IMR-90 (cell line): ENCODE results near the gene MPP4. TPM values are rescaled to one million over a fixed set of nuclear protein-coding genes. Genes with fewer than 3 reads are reported as not detected.

Experiments
- ATAC-seq: fragments of 200-7000 bp; cut with Tn5 transposase; 2 replicates; pipeline ENCODE4 v1.9.1; 2020; ENCODE audit warnings: low read depth, mild to moderate bottlenecking, moderate library complexity
- BruUV-seq: library from RNA; stranded (reverse); fragments of 400-500 nt; replicated peaks from 2 replicates; lab custom pipeline; 2021; lab: Mats Ljungman, UMichigan
- CTCF ChIA-PET: fragments of 300-600 bp; formaldehyde crosslinking; extraction: SDS; loops from one replicate; lab custom pipeline; 2021; ENCODE audit warnings: antibody characterized with exemption; lab: Yijun Ruan, JAX
- POLR2A ChIA-PET: fragments of 300-600 bp; sonication (Branson Sonifier 250); formaldehyde crosslinking; loops from one replicate; lab custom pipeline; 2022; ENCODE audit warnings: antibody characterized with exemption; ENCODE audit not compliant: unreplicated experiment; lab: Charles Lee
- DNase-seq: peaks from one replicate; pipeline ENCODE4 v3.0.0; 2013
- H2AFZ ChIP-seq: replicated peaks from 2 replicates; pipeline ENCODE3; 2013; ENCODE audit warnings: low read length, mild to moderate bottlenecking; ENCODE audit not compliant: poor library complexity
- H2AK5ac ChIP-seq: 2 replicates; pipeline ENCODE4 v1.6.1; 2013; ENCODE audit warnings: low read depth, low read length, inconsistent platforms
- H2AK9ac ChIP-seq: replicated peaks from 2 replicates; pipeline ENCODE3; 2013; ENCODE audit warnings: mild to moderate bottlenecking, low read depth, low read length, moderate library complexity; ENCODE audit not compliant: poor library complexity
- H2BK120ac ChIP-seq: 2 replicates; pipeline ENCODE4 v1.6.1; 2013; ENCODE audit warnings: low read depth, low read length, inconsistent platforms
- H2BK15ac ChIP-seq: 3 replicates; pipeline ENCODE4 v1.6.1; 2013; ENCODE audit warnings: low read depth, low read length, inconsistent platforms
- H2BK20ac ChIP-seq: 2 replicates; pipeline ENCODE4 v1.6.1; 2013; ENCODE audit warnings: low read depth, mild to moderate bottlenecking, inconsistent platforms, low read length, moderate library complexity
- H2BK5ac ChIP-seq: 2 replicates; pipeline ENCODE4 v1.6.1; 2013; ENCODE audit warnings: mild to moderate bottlenecking, low read depth, low read length, inconsistent platforms; ENCODE audit not compliant: poor library complexity, severe bottlenecking
- H3K14ac ChIP-seq: replicated peaks from 2 replicates; pipeline ENCODE4 v1.6.1; 2013; ENCODE audit warnings: low read depth, low read length, inconsistent platforms
- H3K18ac ChIP-seq: 2 replicates; pipeline ENCODE4 v1.6.1; 2013; ENCODE audit warnings: low read depth, low read length, control low read depth
- H3K23ac ChIP-seq: 2 replicates; pipeline ENCODE4 v1.6.1; 2013; ENCODE audit warnings: low read depth, low read length, inconsistent platforms
- H3K27ac ChIP-seq: 2 replicates; pipeline ENCODE4 v1.5.1; 2013; ENCODE audit warnings: mild to moderate bottlenecking, control low read depth, low read length; ENCODE audit not compliant: insufficient read depth
- H3K27me3 ChIP-seq: 2 replicates; pipeline ENCODE4 v1.6.1; 2013; ENCODE audit warnings: low read length; ENCODE audit not compliant: control insufficient read depth, insufficient read depth
- H3K36me3 ChIP-seq: 2 replicates; pipeline ENCODE4 v1.6.1; 2013; ENCODE audit warnings: low read length, mixed read lengths; ENCODE audit not compliant: control insufficient read depth, insufficient read depth
- H3K4ac ChIP-seq: 2 replicates; pipeline ENCODE4 v1.6.1; 2013; ENCODE audit warnings: low read depth, low read length, inconsistent platforms
- H3K4me1 ChIP-seq: 2 replicates; pipeline ENCODE4 v1.6.1; 2013; ENCODE audit warnings: low read length, mixed read lengths; ENCODE audit not compliant: control insufficient read depth, insufficient read depth
- H3K4me2 ChIP-seq: 2 replicates; pipeline ENCODE4 v1.6.1; 2013; ENCODE audit warnings: low read depth, mild to moderate bottlenecking, control low read depth, low read length, moderate library complexity
- H3K4me3 ChIP-seq: 2 replicates; pipeline ENCODE4 v1.5.1; 2013; ENCODE audit warnings: low read depth, mild to moderate bottlenecking, control low read depth, low read length, moderate library complexity; ENCODE audit not compliant: insufficient read depth
- H3K56ac ChIP-seq: 2 replicates; pipeline ENCODE4 v1.6.1; 2013; ENCODE audit warnings: low read length, inconsistent platforms; ENCODE audit not compliant: insufficient read depth; ENCODE audit errors: extremely low read depth
- H3K79me1 ChIP-seq, 2 experiments: 2 replicates each; pipeline ENCODE4 v1.6.1; 2013; ENCODE audit warnings: low read length in 2 of 2, inconsistent platforms in 1 of 2, low read depth in 1 of 2
- H3K9ac ChIP-seq: 2 replicates; pipeline ENCODE4 v1.6.1; 2013; ENCODE audit warnings: low read depth, low read length, control low read depth
- H3K9me1 ChIP-seq: 2 replicates; pipeline ENCODE4 v1.6.1; 2013; ENCODE audit warnings: low read length, inconsistent platforms; ENCODE audit not compliant: insufficient read depth
- H3K9me3 ChIP-seq: 2 replicates; pipeline ENCODE4 v1.6.1; 2013; ENCODE audit warnings: low read length; ENCODE audit not compliant: control insufficient read depth, insufficient read depth
- H4K20me1 ChIP-seq: 2 replicates; pipeline ENCODE4 v1.6.1; 2013; ENCODE audit warnings: low read length, inconsistent platforms; ENCODE audit not compliant: insufficient read depth
- H4K5ac ChIP-seq: 2 replicates; pipeline ENCODE4 v1.6.1; 2013; ENCODE audit warnings: mild to moderate bottlenecking, low read depth, low read length, control low read depth
- H4K8ac ChIP-seq, 2 experiments: 2 replicates each; pipeline ENCODE4 v1.6.1; 2013; ENCODE audit warnings: low read depth in 2 of 2, low read length in 2 of 2, control low read depth in 1 of 2, inconsistent platforms in 1 of 2
- H4K91ac ChIP-seq: 2 replicates; pipeline ENCODE4 v1.6.1; 2013; ENCODE audit warnings: low read depth, low read length, inconsistent platforms; ENCODE audit not compliant: insufficient read depth
- CEBPB ChIP-seq: IDR thresholded peaks from 2 replicates; pipeline ENCODE4 v1.6.1; 2012; ENCODE audit warnings: low read depth, low read length, improper control_type of control experiment
- FOS ChIP-seq: fragments of 150-350 bp; IDR thresholded peaks from 2 replicates; pipeline ENCODE4 v1.6.1; 2016; ENCODE audit warnings: low read depth, low read length
- NFE2L2 ChIP-seq: fragments of 150-350 bp; IDR thresholded peaks from 2 replicates; pipeline ENCODE4 v1.6.1; 2016; ENCODE audit warnings: low read depth, mild to moderate bottlenecking, low read length
- RAD21 ChIP-seq: IDR thresholded peaks from 2 replicates; pipeline ENCODE4 v1.6.1; 2012; ENCODE audit warnings: low read length, improper control_type of control experiment
- WGBS, 2 experiments: methylation state at CpG; one replicate each; pipeline versions ENCODE4 v1.1.5 to v1.1.7; 2013; ENCODE audit warnings: missing lambda C conversion rate in 2 of 2; ENCODE audit not compliant: insufficient read length in 1 of 2; ENCODE audit errors: extremely low coverage in 2 of 2; 5-methylcytosine and 5-hydroxymethylcytosine counted together
- dilution Hi-C: fragments of 300-500 bp; cut with HindIII; formaldehyde crosslinking; loops from one replicate; pipeline ENCODE4 v1.14.3; 2018; ENCODE audit warnings: low sequenced_read_pairs; ENCODE audit not compliant: unreplicated experiment
- in situ Hi-C: fragments of 300-500 bp; cut with MboI; formaldehyde crosslinking; loops from 3 replicates; pipeline ENCODE4 v1.14.3; 2019; ENCODE audit warnings: low sequenced_read_pairs, inconsistent platforms, mixed read lengths
- intact Hi-C: fragments of 100-400 bp; cut with micrococcal nuclease; formaldehyde crosslinking; loops from 2 replicates; pipeline ENCODE4 v1.10.0; 2022
- polyA plus RNA-seq, 3 experiments: library from polyadenylated mRNA; depleted of rRNA; stranded (reverse); fragments of >200 nt; gene quantifications; 2 replicates each; pipeline ENCODE4 v1.2.3, GENCODE V29; 2012; ENCODE audit warnings: low replicate concordance in 1 of 3
- total RNA-seq: library from RNA; depleted of rRNA; stranded (reverse); fragments of >200 nt; gene quantifications from 2 replicates; pipeline ENCODE4 v1.2.3, GENCODE V29; 2012

The MPP4 gene
- total and polyA plus RNA-seq, 2 of the 4 experiments (the other 2 are of a cell fraction): 11.8 to 14.9 TPM

DNA sequence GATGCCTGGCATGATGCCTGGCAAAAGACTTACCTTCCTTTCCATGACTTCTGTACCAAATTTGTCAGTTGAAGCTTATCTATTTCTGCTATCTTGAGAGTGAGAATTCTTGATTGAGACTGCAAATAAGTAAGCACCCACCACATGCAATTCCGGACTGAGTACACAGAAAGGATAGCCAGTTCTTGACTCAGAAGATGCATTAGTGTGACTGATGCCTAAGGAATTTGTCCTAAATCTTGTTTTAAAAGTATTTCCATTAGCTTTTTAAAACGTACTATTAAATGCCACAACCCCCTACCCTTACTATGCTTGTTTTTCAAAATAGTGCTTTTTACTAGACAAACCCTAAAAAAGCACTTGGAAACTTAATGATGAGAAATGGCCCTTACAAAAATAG, 545 bp downstream of the MPP4 start:
- Histone ChIP-seq H3K4me2 (peak overlapping the region; percentile 79; the same call in 1 of the 2 replicates), H3K14ac (peak overlapping the region; percentile 96; the same call in 1 of the 2 replicates), H3K79me1 (peaks cover 0 to 12% of the 10 kb centered on the region in 2 experiments; a peak in 1 of 4 replicates), H2BK15ac (peak overlapping the region; percentile 53; the same call in 2 of the 3 replicates), H3K4me1 (peaks cover 26% of the 10 kb centered on the region), H3K4me3 (no peak overlapping the region), H3K9ac (peak overlapping the region; percentile 38; the same call in 1 of the 2 replicates), H2BK5ac (peak overlapping the region; percentile 99), H3K9me3 (no peaks in the 10 kb centered on the region), H2BK120ac (peak overlapping the region; percentile 97), H2AFZ (no peak overlapping the region), H4K8ac (peak overlapping the region; percentile 89 to 92), H3K27me3 (no peaks in the 10 kb centered on the region), H3K4ac (peak overlapping the region; percentile 99; the same call in 1 of the 2 replicates), H3K9me1 (peaks cover 9% of the 10 kb centered on the region), H4K20me1 (no peaks in the 10 kb centered on the region), H3K18ac (peak overlapping the region; percentile 96; the same call in 1 of the 2 replicates), H3K56ac (peak overlapping the region; percentile 57), H2AK5ac (peak overlapping the region; percentile 62; the same call in 1 of the 2 replicates), H3K36me3 (peaks cover 5% of the 10 kb centered on the region), H4K5ac (peak overlapping the region; percentile 93; the same call in 1 of the 2 replicates), H3K27ac (peak overlapping the region; percentile 94), H4K91ac (peak overlapping the region; percentile 94), H2BK20ac (peak overlapping the region; percentile 95), H2AK9ac (no peak overlapping the region), H3K23ac (peak overlapping the region; percentile 90)
- in situ Hi-C loops (no loop called here), dilution Hi-C loops (no loop called here), intact Hi-C loops (loop anchor here (5.0 kb wide), 1 partner anchor 246 kb away; the partner anchor contains the start of genes STRADB and TRAK2)
- CTCF ChIA-PET: interaction anchor here (1.4 kb wide), 1 partner anchor 12 kb away, joined by 6 read pairs; no protein-coding TSS in a partner anchor
- no peak for TF ChIP-seq RAD21
- TF ChIP-seq FOS: peak; percentile 57
- no peak for TF ChIP-seq NFE2L2
- TF ChIP-seq CEBPB: 0 out of 2 replicates have a peak, but pooled peaks have one; percentile 16
- BruUV-seq: no TSS peak
- no CpG with 5 or more reads among the region's 2 CpGs for WGBS, 2 experiments
- POLR2A ChIA-PET: no interaction called here
- ATAC-seq: peak; percentile 50
- DNase-seq: peak; percentile 86
